Activated T-helper 1 cell treated with anti-CD3 and anti-CD28 coated beads, Interleukin-12 subunit alpha, Interleukin-12 subunit beta, Interleukin-2, Interleukin-4 antibody, amounts not matched to agents 30 ng/mL and 10 ng/mL and 1 ng/mL, durations not matched to agents 14 hours and 24 hours and 36 hours (primary cell): ENCODE measurements around the gene WDTC1. TPM values are rescaled to one million over a fixed set of nuclear protein-coding genes. Genes with fewer than 3 reads are reported as not detected.
"Not testable (repeated sequence)": the region's sequence is repeated elsewhere in the genome, so short reads cannot be mapped to it uniquely, and the experiment has no call there.

Source experiments
- DNase-seq: peaks from one replicate; pipeline ENCODE4 v3.0.0; 2021; ENCODE audit warnings: low spot score
- H3K27ac Mint-ChIP-seq: one replicate; pipeline ENCODE4 v1.8.0; 2021; ENCODE audit warnings: mild to moderate bottlenecking, mixed read lengths
- H3K27me3 Mint-ChIP-seq: one replicate; pipeline ENCODE4 v1.8.0; 2022; ENCODE audit warnings: mild to moderate bottlenecking, moderate library complexity, mixed read lengths; ENCODE audit not compliant: insufficient read depth
- H3K36me3 Mint-ChIP-seq: one replicate; pipeline ENCODE4 v1.8.0; 2021; ENCODE audit warnings: low read depth, mixed read lengths
- H3K4me1 Mint-ChIP-seq: one replicate; pipeline ENCODE4 v1.8.0; 2021; ENCODE audit warnings: low read depth, mixed read lengths
- H3K4me3 Mint-ChIP-seq: one replicate; pipeline ENCODE4 v1.8.0; 2021; ENCODE audit warnings: mild to moderate bottlenecking, moderate library complexity, mixed read lengths
- H3K9me3 Mint-ChIP-seq: one replicate; pipeline ENCODE4 v1.8.0; 2021; ENCODE audit warnings: mixed read lengths
- intact Hi-C: fragments of 100-400 bp; cut with micrococcal nuclease; formaldehyde crosslinking; loops from one replicate; pipeline ENCODE4 v1.15.1; 2024
- total RNA-seq: library from RNA; stranded (reverse); gene quantifications from 2 replicates; pipeline ENCODE4 v1.2.3, GENCODE V29; 2022

WDTC1 gene
- total RNA-seq, 1 donor from 2014 or later: 20.1 TPM

DNA sequence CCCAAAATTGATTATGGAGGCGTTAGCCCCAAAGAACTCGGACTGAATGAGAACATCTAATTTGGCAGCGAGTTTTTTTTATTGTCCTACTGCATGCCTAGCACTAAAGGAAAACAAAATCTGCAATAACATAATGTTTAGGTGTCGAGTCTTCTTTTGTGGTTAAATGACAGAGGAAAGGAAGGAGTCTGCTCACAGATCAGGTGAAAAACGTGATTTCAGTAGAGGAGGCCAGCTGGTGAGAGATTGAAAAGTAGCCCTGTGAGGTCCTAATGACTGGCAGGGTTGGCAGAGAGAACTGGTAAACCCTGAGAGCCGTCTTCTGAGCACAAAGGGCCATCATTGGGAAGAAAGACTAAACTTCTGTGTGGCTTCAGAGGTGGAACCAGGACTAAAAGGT is 24.2 kb downstream of the WDTC1 start:
- peaks cover 5% of the 10 kb centered on the region for H3K36me3 Mint-ChIP-seq
- H3K4me1 Mint-ChIP-seq: peaks cover 26% of the 10 kb centered on the region
- no peaks in the 10 kb centered on the region for H3K9me3 Mint-ChIP-seq
- H3K27me3 Mint-ChIP-seq: no peaks in the 10 kb centered on the region
- no peak overlapping the region for H3K4me3 Mint-ChIP-seq
- intact Hi-C loops: no loop called here
- no peak for DNase-seq
- no peak overlapping the region for H3K27ac Mint-ChIP-seq

DNA sequence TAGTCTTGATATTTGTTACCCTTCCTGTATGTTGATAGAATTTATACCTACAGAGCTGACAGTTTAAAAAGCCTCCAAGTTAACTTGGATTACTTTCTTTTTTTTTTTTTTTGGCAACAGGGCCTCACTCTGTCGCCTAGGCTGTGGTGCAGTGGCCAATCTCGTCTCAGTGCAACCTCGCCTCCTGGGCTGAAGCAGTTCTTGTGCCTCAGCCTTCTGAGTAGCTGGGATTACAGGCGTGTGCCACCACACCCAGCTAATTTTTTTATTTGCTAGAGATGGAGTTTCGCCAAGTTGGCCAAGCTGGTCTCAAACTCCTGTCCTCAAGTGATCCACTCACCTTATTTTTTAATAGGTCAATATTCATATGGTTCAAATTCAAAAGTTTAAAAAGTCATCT is 32.7 kb downstream of the WDTC1 start:
- Mint-ChIP-seq H3K9me3 (no peaks in the 10 kb centered on the region), H3K4me1 (no peaks in the 10 kb centered on the region), H3K4me3 (no peak overlapping the region), H3K27ac (no peak overlapping the region), H3K27me3 (no peaks in the 10 kb centered on the region), H3K36me3 (peaks cover 12% of the 10 kb centered on the region)
- intact Hi-C loops: no loop called here
- no peak for DNase-seq

DNA sequence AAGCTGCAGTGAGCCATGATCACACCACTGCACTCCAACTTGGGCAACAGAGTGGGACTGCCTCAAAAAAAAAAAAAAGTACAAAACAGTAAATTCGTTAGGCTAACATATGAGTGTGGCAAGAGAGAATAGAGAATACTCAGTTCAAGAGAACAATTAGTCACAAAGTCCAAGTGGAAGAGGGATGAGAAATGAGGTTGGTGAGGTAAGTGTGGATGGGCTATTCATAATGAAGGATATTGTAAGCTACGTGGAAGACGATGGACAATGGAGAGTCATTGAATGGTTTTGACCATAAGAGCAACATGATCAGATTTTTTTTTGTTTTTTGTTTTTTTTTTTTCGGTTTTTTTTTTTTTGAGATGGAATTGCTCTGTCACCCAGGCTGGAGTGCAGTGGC is 34.8 kb downstream of the WDTC1 start:
- Mint-ChIP-seq H3K27ac (no peak overlapping the region), H3K36me3 (peaks cover 10% of the 10 kb centered on the region), H3K9me3 (no peaks in the 10 kb centered on the region), H3K4me3 (no peak overlapping the region), H3K4me1 (no peaks in the 10 kb centered on the region), H3K27me3 (no peaks in the 10 kb centered on the region)
- no peak for DNase-seq
- intact Hi-C loops: no loop called here

DNA sequence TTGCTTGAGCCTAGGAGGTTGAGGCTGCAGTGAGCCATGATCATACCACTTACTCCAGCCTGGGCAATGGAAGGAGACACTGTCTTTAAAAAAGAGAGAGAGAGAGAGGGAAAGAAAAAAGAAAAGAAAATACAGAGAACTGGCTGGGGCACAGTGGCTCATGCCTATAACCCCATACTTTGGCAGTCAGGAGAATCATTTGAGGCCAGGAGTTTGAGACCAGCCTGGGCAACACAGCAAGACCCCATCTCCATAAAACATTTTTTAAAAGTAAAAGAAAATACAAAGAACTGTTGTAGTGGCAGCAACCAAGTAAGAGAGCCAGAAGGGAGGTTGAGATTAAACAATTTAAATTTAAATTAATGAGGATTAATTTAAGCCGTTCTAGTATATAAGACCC is 39.8 kb downstream of the WDTC1 start:
- Mint-ChIP-seq H3K36me3 (peaks cover 13% of the 10 kb centered on the region), H3K4me1 (no peaks in the 10 kb centered on the region), H3K9me3 (no peaks in the 10 kb centered on the region), H3K27me3 (no peaks in the 10 kb centered on the region), H3K27ac (no peak overlapping the region), H3K4me3 (no peak overlapping the region)
- intact Hi-C loops: no loop called here
- no peak for DNase-seq

DNA sequence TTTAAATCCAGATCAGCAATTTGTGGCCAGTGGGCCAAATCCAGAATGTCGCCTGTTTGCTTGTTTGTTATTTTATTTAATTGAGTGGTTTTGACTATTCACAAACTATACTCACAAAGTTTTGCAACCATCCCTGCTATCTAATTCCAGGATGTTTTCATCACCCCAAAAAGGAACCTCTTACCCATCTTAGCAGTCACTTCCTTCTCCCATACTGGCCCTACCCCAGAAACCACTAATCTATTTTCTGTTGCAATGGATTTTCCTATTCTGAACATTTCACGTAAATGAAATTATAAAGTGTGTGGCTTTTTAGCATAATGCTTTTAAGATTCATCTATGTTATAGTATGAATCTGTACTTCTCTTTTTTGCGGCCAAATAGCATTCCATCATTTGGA is 41.3 kb downstream of the WDTC1 start:
- no peaks in the 10 kb centered on the region for H3K4me1 Mint-ChIP-seq
- H3K27ac Mint-ChIP-seq: no peak overlapping the region
- no peaks in the 10 kb centered on the region for H3K9me3 Mint-ChIP-seq
- H3K27me3 Mint-ChIP-seq: no peaks in the 10 kb centered on the region
- H3K36me3 Mint-ChIP-seq: peaks cover 12% of the 10 kb centered on the region
- intact Hi-C loops: no loop called here
- DNase-seq: no peak
- no peak overlapping the region for H3K4me3 Mint-ChIP-seq

DNA sequence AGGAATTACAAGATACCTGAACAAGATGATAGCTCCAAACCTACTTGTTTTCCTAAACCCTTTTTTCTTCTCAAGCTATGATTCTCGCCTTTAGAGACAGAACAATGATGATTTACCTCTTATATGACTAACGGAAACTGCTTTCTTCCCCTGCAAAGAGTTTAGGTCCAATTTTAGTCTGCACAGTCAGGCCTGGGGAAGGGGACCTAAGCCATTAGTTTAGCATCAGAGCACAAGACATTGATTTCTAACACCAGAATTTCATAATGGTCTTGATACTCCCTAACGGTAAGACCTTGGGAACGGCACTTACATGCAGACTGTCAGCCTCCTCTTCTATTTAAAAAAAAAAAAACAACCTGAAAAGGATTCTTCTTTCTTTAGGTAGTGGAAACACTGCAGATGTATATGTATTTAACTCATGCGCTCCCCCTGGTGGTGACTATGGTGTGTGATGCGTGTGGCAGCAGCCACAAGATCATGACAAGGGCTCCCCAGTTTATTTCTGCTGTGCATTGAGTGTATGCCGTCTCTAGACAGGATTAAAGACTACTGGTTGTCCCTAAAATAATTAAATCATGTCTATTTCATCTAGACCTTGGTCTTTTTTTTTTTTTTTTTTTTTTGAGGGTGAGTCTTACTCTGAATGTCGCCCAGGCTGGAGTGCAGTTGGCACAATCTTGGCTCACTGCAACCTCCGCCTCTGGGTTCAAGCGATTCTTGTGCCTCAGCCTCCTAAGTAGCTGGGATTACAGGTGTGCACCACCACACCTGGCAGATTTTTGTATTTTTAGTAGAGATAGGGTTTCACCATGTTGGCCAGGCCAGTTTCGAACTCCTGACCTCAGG is 50.2 kb downstream of the WDTC1 start:
- DNase-seq: peak; percentile 74

DNA sequence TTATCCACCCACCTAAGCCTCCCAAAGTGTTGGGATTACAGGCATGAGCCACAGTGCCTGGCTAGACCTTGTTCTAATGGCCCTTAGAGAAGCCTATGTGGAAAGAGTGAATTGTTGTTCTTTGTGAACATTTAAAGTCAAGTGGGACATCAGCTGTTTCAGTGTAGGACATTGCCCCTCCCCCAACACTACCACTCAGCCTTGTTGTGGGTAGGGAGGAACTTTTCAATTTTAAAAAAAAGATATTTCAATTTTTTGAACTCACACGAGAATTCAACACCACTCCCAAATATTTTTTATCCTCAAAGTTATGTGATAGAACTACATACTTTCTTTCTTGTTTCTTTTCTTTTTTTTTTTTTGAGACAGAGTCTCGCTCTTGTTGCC is 50.8 kb downstream of the WDTC1 start:
- intact Hi-C loops: no loop called here
- no peak for DNase-seq
- Mint-ChIP-seq H3K9me3 (no peaks in the 10 kb centered on the region), H3K4me1 (peaks cover 6% of the 10 kb centered on the region), H3K36me3 (peaks cover 8% of the 10 kb centered on the region), H3K27ac (no peak overlapping the region), H3K4me3 (no peak overlapping the region), H3K27me3 (peaks cover 4% of the 10 kb centered on the region)

More for the DNA sequence above, 50.2 kb downstream of the WDTC1 start:
- Mint-ChIP-seq H3K4me1 (peaks cover 6% of the 10 kb centered on the region), H3K4me3 (no peak overlapping the region), H3K27me3 (peaks cover 4% of the 10 kb centered on the region), H3K9me3 (no peaks in the 10 kb centered on the region), H3K36me3 (peaks cover 8% of the 10 kb centered on the region), H3K27ac (no peak overlapping the region)
- intact Hi-C loops: loop anchor here (1.0 kb wide), 4 partner anchors 49 to 240 kb away; no protein-coding TSS in a partner anchor

DNA sequence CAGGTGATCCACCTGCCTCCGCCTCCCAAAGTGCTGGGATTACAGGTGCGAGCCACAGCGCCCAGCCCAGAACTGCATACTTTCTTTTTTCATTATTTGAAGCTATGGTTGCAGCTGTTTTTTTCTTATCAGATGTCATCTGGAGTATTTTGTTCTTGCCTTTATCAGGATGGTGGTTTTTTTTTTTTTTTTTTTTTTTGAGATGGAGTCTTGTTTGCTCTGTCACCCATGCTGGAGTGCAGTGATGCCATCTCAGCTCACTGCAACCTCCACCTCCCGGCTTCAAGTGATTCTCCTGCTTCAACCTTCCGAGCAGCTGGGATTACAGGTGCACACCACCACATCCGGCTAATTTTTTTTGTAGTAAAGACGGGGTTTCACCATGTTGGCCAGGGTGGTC is 51.4 kb downstream of the WDTC1 start:
- H3K27ac Mint-ChIP-seq, H3K4me3 Mint-ChIP-seq, intact Hi-C loops, H3K9me3 Mint-ChIP-seq, H3K4me1 Mint-ChIP-seq, DNase-seq, H3K27me3 Mint-ChIP-seq: not testable (repeated sequence)
- peaks cover 12% of the 10 kb centered on the region for H3K36me3 Mint-ChIP-seq

DNA sequence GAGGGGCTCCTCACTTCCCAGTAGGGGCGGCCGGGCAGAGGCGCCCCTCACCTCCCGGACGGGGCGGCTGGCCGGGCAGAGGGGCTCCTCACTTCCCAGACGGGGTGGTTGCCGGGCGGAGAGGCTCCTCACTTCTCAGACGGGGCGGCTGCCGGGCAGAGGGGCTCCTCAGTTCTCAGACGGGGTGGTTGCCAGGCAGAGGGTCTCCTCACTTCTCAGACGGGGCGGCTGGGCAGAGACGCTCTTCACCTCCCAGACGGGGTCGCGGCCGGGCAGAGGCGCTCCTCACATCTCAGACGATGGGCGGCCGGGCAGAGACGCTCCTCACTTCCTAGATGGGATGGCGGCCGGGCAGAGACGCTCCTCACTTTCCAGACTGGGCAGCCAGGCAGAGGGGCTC is 54.7 kb downstream of the WDTC1 start:
- H3K4me1 Mint-ChIP-seq, H3K27ac Mint-ChIP-seq, H3K9me3 Mint-ChIP-seq, intact Hi-C loops, H3K36me3 Mint-ChIP-seq, H3K4me3 Mint-ChIP-seq, DNase-seq, H3K27me3 Mint-ChIP-seq: not testable (repeated sequence)

DNA sequence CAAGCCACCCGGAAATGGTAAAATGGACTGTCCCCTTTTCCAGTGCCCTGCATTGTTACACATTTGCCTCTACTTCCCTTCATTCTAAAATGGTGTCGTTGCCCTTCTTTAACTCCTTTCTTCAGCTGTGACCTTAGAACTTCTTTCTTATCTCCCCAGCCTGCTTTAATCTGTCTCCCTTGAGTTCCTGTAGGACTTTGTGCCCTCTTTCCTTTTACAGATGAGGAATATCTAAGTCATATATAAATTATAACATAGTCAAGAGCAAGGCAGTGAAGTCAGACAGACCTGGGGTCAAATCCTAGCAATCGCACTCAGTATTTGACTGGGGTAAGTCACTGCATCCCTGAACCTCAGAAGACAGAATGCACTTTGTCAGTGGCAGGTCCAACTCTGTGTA is 56.1 kb downstream of the WDTC1 start:
- H3K27ac Mint-ChIP-seq: no peak overlapping the region
- H3K27me3 Mint-ChIP-seq: no peaks in the 10 kb centered on the region
- no peaks in the 10 kb centered on the region for H3K4me1 Mint-ChIP-seq
- no peak for DNase-seq
- H3K9me3 Mint-ChIP-seq: no peaks in the 10 kb centered on the region
- no peak overlapping the region for H3K4me3 Mint-ChIP-seq
- intact Hi-C loops: no loop called here
- H3K36me3 Mint-ChIP-seq: peaks cover 8% of the 10 kb centered on the region

DNA sequence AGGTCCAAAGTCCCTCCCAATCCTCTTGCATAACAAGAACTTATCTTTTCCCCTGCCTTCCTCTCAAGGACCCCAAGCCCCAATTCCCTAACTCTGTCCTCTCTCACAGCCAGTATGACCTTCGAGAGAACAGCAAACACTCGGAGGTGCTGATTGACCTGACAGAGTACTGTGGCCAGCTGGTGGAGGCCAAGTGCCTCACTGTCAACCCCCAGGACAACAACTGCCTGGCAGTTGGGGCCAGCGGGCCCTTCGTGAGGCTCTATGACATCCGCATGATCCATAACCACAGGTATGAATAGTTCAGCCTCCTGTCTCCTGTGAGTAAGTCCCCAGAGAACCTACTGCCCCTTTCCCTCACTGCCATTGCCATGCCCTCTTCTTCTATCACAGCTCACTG is 57.7 kb downstream of the WDTC1 start:
- DNase-seq: no peak
- Mint-ChIP-seq H3K9me3 (no peaks in the 10 kb centered on the region), H3K4me1 (no peaks in the 10 kb centered on the region), H3K27ac (no peak overlapping the region), H3K4me3 (no peak overlapping the region), H3K36me3 (peaks cover 8% of the 10 kb centered on the region), H3K27me3 (no peaks in the 10 kb centered on the region)
- intact Hi-C loops: no loop called here

DNA sequence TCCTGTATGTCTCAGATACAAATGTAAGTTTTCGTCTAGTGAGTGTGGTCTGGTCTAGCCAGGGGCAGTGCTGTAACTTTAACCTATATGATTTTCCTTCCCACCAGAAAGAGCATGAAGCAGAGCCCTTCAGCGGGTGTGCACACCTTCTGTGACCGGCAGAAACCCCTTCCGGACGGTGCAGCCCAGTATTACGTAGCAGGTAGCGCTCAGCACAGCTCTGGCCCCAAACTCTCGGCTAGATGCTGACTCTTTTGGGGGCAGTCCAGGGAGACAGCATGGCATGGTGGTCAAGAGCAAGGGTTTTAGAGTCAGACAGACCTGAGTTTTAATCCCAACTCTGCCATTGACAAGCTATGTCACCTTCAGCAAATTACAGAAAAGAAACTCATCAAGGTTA is 59.5 kb downstream of the WDTC1 start:
- intact Hi-C loops: no loop called here
- DNase-seq: no peak
- peaks cover 4% of the 10 kb centered on the region for H3K36me3 Mint-ChIP-seq
- no peak overlapping the region for H3K4me3 Mint-ChIP-seq
- no peaks in the 10 kb centered on the region for H3K4me1 Mint-ChIP-seq
- no peak overlapping the region for H3K27ac Mint-ChIP-seq
- no peaks in the 10 kb centered on the region for H3K9me3 Mint-ChIP-seq
- H3K27me3 Mint-ChIP-seq: no peaks in the 10 kb centered on the region

DNA sequence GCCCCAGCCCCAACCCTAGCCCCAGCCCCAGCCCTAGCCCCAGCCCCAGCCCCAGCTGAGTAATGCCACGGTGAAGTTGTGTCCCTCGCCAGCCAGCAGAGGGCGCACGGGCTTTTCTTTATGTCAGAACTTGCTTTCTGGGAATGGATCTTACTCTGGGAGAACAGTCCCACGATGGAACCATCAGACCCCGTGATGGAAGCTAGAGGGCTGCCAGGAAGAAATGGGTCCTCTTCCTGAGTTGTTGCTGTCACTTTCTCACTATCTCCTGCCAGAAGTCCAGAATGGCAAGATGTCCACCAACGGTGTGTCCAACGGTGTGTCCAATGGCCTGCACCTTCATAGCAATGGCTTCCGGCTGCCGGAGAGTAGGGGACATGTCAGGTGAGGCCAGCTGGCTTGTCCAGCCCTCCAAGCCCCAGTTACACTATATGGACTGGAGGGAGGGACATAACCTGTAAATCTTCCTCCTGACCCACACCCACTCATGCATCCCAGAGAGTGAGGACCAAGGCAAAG is 62.4 kb downstream of the WDTC1 start:
- intact Hi-C loops: loop anchor here (1.0 to 5.0 kb wide), 2 partner anchors 98 to 255 kb away; no protein-coding TSS in a partner anchor

More for the DNA sequence above, 62.4 kb downstream of the WDTC1 start:
- no peak overlapping the region for H3K4me3 Mint-ChIP-seq
- peaks cover 6% of the 10 kb centered on the region for H3K36me3 Mint-ChIP-seq
- H3K27me3 Mint-ChIP-seq: no peaks in the 10 kb centered on the region
- H3K4me1 Mint-ChIP-seq: peaks cover 4% of the 10 kb centered on the region
- no peaks in the 10 kb centered on the region for H3K9me3 Mint-ChIP-seq
- no peak overlapping the region for H3K27ac Mint-ChIP-seq
- peak; percentile 40 for DNase-seq
